K562 (cell line): Measurements from ENCODE around the gene IGSF21. TPM values are rescaled to one million over a fixed set of nuclear protein-coding genes. Genes with fewer than 3 reads are reported as not detected.

ENCODE experiments used
- ATAC-seq: fragments of 200-7000 bp; cut with Tn5 transposase; 3 replicates; pipeline ENCODE4 v1.9.1; 2020; ENCODE audit warnings: moderate library complexity
- BruUV-seq: library from RNA; stranded (reverse); fragments of 400-500 nt; replicated peaks from 2 replicates; lab custom pipeline; 2021; lab: Mats Ljungman, UMichigan
- CTCF ChIA-PET: fragments of 300-600 bp; formaldehyde crosslinking; extraction: SDS; loops from one replicate; lab custom pipeline; 2021; ENCODE audit warnings: low intra/inter-chr PET ratio; lab: Yijun Ruan, JAX
- POLR2A ChIA-PET: fragments of 300-600, 350-650 bp; sonication (Branson Sonifier 250); formaldehyde crosslinking; extraction: SDS; loops from one replicate; lab custom pipeline; 2021; ENCODE audit warnings: antibody characterized with exemption, inconsistent platforms; lab: Yijun Ruan, JAX
- DNase-seq, 4 experiments: peaks; one replicate each; pipeline versions ENCODE4 v3.0.0 to v3.0.0-alpha.2; 2011 to 2018; ENCODE audit warnings: low spot score in 3 of 4, mixed read lengths in 3 of 4; ENCODE audit errors: extremely low read depth in 1 of 4
- FAIRE-seq: peaks from 2 replicates; lab custom pipeline; 2011; peaks lifted over from hg19 to GRCh38; lab: Jason Lieb, UNC
- H2AFZ ChIP-seq: 2 replicates; pipeline ENCODE4 v1.6.0; 2011; ENCODE audit warnings: low read depth, low read length, control low read depth, inconsistent platforms
- H3K27ac ChIP-seq: fragments of 200-600 bp; 3 replicates; pipeline ENCODE4 v1.8.0; 2011; ENCODE audit warnings: low read depth, mild to moderate bottlenecking, control low read depth, inconsistent platforms, low read length, moderate library complexity, mixed read lengths; ENCODE audit errors: extremely low read depth
- H3K27me3 ChIP-seq, 2 experiments: fragments of 300-600 bp in 1 of 2; 2 replicates in 1 of 2; 3 replicates in 1 of 2; pipeline versions ENCODE4 v1.6.0 to v1.8.0; 2011; ENCODE audit warnings: inconsistent platforms in 2 of 2, low read length in 2 of 2, mild to moderate bottlenecking in 1 of 2, mixed read lengths in 1 of 2, moderate library complexity in 1 of 2; ENCODE audit not compliant: control insufficient read depth in 2 of 2, insufficient read depth in 2 of 2
- H3K36me3 ChIP-seq: fragments of 300-600 bp; 3 replicates; pipeline ENCODE4 v1.8.0; 2011; ENCODE audit warnings: mild to moderate bottlenecking, low read length, inconsistent platforms; ENCODE audit not compliant: control insufficient read depth, insufficient read depth
- H3K4me1 ChIP-seq, 2 experiments: fragments of 200-600 bp in 1 of 2; replicated peaks in 1 of 2; 2 replicates in 1 of 2; 3 replicates in 1 of 2; pipeline versions ENCODE4 v1.5.1 to v1.8.0; 2011; ENCODE audit warnings: inconsistent platforms in 2 of 2, low read length in 2 of 2, mild to moderate bottlenecking in 1 of 2, mixed read lengths in 1 of 2, moderate library complexity in 1 of 2; ENCODE audit not compliant: control insufficient read depth in 2 of 2, insufficient read depth in 2 of 2
- H3K4me2 ChIP-seq: 2 replicates; pipeline ENCODE4 v1.6.1; 2011; ENCODE audit warnings: low read length, control low read depth, inconsistent platforms, mixed read lengths; ENCODE audit not compliant: insufficient read depth
- H3K4me3 ChIP-seq: fragments of 200-600 bp; sonication (generic), shearing (Covaris generic); 2 replicates; pipeline ENCODE4 v1.5.1; 2016; ENCODE audit warnings: control low read depth, inconsistent platforms
- H3K79me2 ChIP-seq: fragments of 200-600 bp; 3 replicates; pipeline ENCODE4 v1.8.0; 2011; ENCODE audit warnings: low read length, inconsistent platforms; ENCODE audit not compliant: control insufficient read depth, insufficient read depth
- H3K9ac ChIP-seq, 2 experiments: 2 replicates each; pipeline versions ENCODE4 v1.6.0 to v1.6.1; 2011; ENCODE audit warnings: low read depth in 2 of 2, low read length in 2 of 2, control low read depth in 1 of 2, inconsistent platforms in 1 of 2, mild to moderate bottlenecking in 1 of 2, mixed read lengths in 1 of 2; ENCODE audit not compliant: insufficient read depth in 1 of 2
- H3K9me1 ChIP-seq: one replicate; pipeline ENCODE4 v1.6.0; 2011; ENCODE audit warnings: inconsistent platforms, mild to moderate bottlenecking, low read length, moderate library complexity; ENCODE audit not compliant: control insufficient read depth, insufficient read depth
- H3K9me3 ChIP-seq: replicated peaks from 2 replicates; pipeline ENCODE4 v1.5.1; 2011; ENCODE audit warnings: low read depth, low read length, inconsistent platforms; ENCODE audit not compliant: control insufficient read depth, insufficient read depth
- H4K20me1 ChIP-seq: replicated peaks from 2 replicates; pipeline ENCODE4 v1.6.1; 2011; ENCODE audit warnings: low read length, inconsistent platforms, mixed read lengths; ENCODE audit not compliant: control insufficient read depth, insufficient read depth
- CREM ChIP-seq: IDR thresholded peaks from 2 replicates; pipeline ENCODE4 v1.6.1; 2014; ENCODE audit warnings: antibody characterized with exemption, low read depth
- NCOA4 ChIP-seq: fragments of 450-650 bp; IDR thresholded peaks from 2 replicates; pipeline ENCODE4 v1.6.1; 2018; ENCODE audit warnings: mild to moderate bottlenecking; ENCODE audit not compliant: partially characterized antibody
- NFIC ChIP-seq: fragments of 450-650 bp; IDR thresholded peaks from 2 replicates; pipeline ENCODE4 v1.6.1; 2017; ENCODE audit warnings: mild to moderate bottlenecking, inconsistent platforms
- PRMT5 ChIP-seq: sonication (generic); formaldehyde crosslinking; IDR thresholded peaks from 2 replicates; pipeline ENCODE4 v1.5.0; 2020; ENCODE audit warnings: missing genetic modification reagents
- PYGO2 ChIP-seq: fragments of 450-650 bp; IDR thresholded peaks from 2 replicates; pipeline ENCODE4 v1.6.1; 2016; ENCODE audit warnings: mild to moderate bottlenecking, missing genetic modification characterization, moderate library complexity, missing compliant biosample characterization
- RBM34 ChIP-seq: fragments of 200-400 bp; formaldehyde crosslinking; IDR thresholded peaks from 2 replicates; pipeline ENCODE4 v1.6.1; 2018; ENCODE audit warnings: low read length, borderline replicate concordance; ENCODE audit not compliant: insufficient read depth
- SMARCA5 ChIP-seq: fragments of 450-650 bp; IDR thresholded peaks from 2 replicates; pipeline ENCODE4 v1.6.1; 2016
- SMC3 ChIP-seq: conservative IDR thresholded peaks from 2 replicates; pipeline ENCODE4 v1.6.1; 2011; ENCODE audit warnings: low read depth, low read length, improper control_type of control experiment; ENCODE audit not compliant: insufficient read depth
- SREBF1 ChIP-seq: fragments of 150-350 bp; IDR thresholded peaks from 2 replicates; pipeline ENCODE4 v1.6.1; 2014; ENCODE audit warnings: antibody characterized with exemption, low read depth, low read length, borderline replicate concordance
- TBL1XR1 ChIP-seq, 2 experiments: IDR thresholded peaks; 2 replicates each; pipeline ENCODE4 v1.6.1; 2012; ENCODE audit warnings: improper control_type of control experiment in 2 of 2, low read length in 2 of 2, mild to moderate bottlenecking in 1 of 2
- ZNF23 ChIP-seq: fragments of 250-450 bp; sonication (Bioruptor Pico); IDR thresholded peaks from 2 replicates; pipeline ENCODE4 v1.4.0; 2020; ENCODE audit warnings: mild to moderate bottlenecking
- ZNF354B ChIP-seq: fragments of 250-450 bp; sonication (Bioruptor Pico); IDR thresholded peaks from 2 replicates; pipeline ENCODE4 v1.4.0; 2020
- ZNF785 ChIP-seq: fragments of 250-450 bp; sonication (Bioruptor Pico); IDR thresholded peaks from 2 replicates; pipeline ENCODE4 v1.4.0; 2020; ENCODE audit warnings: mild to moderate bottlenecking
- ZZZ3 ChIP-seq: fragments of 450-650 bp; IDR thresholded peaks from 2 replicates; pipeline ENCODE4 v1.6.1; 2016; ENCODE audit warnings: antibody characterized with exemption, mild to moderate bottlenecking, moderate library complexity
- WGBS: fragments of 100-300 bp; shearing (Covaris generic); methylation state at CpG from one replicate; pipeline ENCODE4 v1.1.6; 2016; ENCODE audit warnings: low coverage, mixed read lengths; ENCODE audit not compliant: insufficient coverage; ENCODE audit errors: missing lambda C conversion rate; 5-methylcytosine and 5-hydroxymethylcytosine counted together
- in situ Hi-C: fragments of 300-500 bp; cut with MboI; formaldehyde crosslinking; loops from 4 replicates; pipeline ENCODE4 v1.15.0; 2018; ENCODE audit warnings: inconsistent platforms, mixed read lengths
- intact Hi-C: fragments of 100-400 bp; cut with micrococcal nuclease; formaldehyde crosslinking; loops from 2 replicates; pipeline ENCODE4 v1.14.2; 2022
- polyA plus RNA-seq, 8 experiments: library from polyadenylated mRNA; depleted of rRNA in 4 of 8; stranded (reverse) in 5 of 8; unstranded in 3 of 8; fragments of >200 nt; fragmentation: Nextera tagmentation in 2 of 8; fragmentation: Illumina TruSeq in 1 of 8; extraction: Ambion mirVana in 2 of 8; extraction: Trizol in 1 of 8; gene quantifications; 2 replicates each; pipeline versions ENCODE4 v1.2.1 to v1.2.3, GENCODE V29; 2011 to 2014; ENCODE audit warnings: inconsistent platforms in 1 of 8, missing spikeins in 1 of 8
- total RNA-seq, 7 experiments: library from RNA; depleted of rRNA in 6 of 7; stranded (reverse); fragments of >200 nt in 6 of 7; fragmentation: Illumina TruSeq in 2 of 7; extraction: Trizol in 2 of 7; gene quantifications; 2 replicates each; pipeline versions ENCODE4 v1.2.1 to v1.2.3, GENCODE V29; 2011 to 2021; ENCODE audit warnings: low replicate concordance in 1 of 7
- TF ChIP-seq, protein P1 (sequence below): IDR thresholded peaks from 2 replicates; pipeline ENCODE4 v1.6.1; 2014; ENCODE audit warnings: antibody characterized with exemption
- TF ChIP-seq, protein P2 (sequence below), 3 experiments: fragments of 200-800 bp in 1 of 3; fragments of 250-450 bp in 1 of 3; fragments of 450-650 bp in 1 of 3; sonication (Bioruptor Pico) in 1 of 3; sonication (Bioruptor generic) in 1 of 3; formaldehyde crosslinking in 1 of 3; IDR thresholded peaks; 2 replicates each; pipeline versions ENCODE4 v1.6.1 to v1.8.0; 2016 to 2022; ENCODE audit warnings: mild to moderate bottlenecking in 2 of 3, missing genetic modification characterization in 2 of 3, missing compliant biosample characterization in 1 of 3, moderate library complexity in 1 of 3
- TF ChIP-seq, protein P3 (sequence below), 2 experiments: fragments of 450-650 bp in 1 of 2; sonication (generic) in 1 of 2; formaldehyde crosslinking in 1 of 2; IDR thresholded peaks in 1 of 2; conservative IDR thresholded peaks in 1 of 2; 2 replicates each; pipeline versions ENCODE4 v1.6.1 to v1.8.1; 2016 to 2023; ENCODE audit warnings: mild to moderate bottlenecking in 2 of 2, moderate library complexity in 2 of 2, inconsistent platforms in 1 of 2, missing genetic modification reagents in 1 of 2

Gene IGSF21
- total and polyA plus RNA-seq, 9 of the 15 experiments (the other 6 are each of a cell fraction or from before 2014, with no cell fraction given): not detected

DNA sequence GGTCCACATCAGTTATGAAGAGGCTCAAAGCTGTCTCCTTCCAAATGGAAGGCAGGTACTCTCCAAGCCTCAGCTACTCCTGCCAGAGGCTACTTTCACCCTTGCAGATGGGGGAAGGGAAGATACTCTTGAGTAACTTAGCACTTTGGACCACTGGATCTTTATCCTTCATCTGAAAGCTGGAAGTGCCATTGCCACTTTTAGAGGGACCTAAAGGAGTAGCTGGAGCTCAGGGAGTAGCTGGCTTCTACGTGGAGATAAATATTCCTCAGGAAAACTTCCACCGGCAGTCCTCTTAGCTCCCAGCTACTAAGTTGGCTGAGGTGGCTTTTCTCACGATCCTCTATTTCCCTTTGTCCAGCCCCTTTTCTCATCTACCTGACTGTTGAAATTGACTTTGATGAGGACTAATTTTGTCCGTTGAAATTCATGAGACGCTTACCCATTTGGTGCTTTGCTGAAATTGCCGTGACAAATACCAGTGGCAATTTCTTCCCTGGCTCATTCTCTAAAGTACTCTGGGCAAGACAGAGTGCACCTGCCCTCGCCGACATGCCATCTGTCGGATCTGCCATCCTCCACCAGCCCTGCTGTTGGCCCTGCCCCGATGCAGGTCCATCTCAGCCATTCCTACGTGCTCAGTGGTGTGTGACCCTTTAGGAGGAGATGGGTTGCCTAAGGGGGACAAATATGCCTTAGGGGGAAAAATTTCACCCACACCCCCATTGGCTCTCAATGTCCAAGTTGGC lies 13.6 kb downstream of the IGSF21 start:
- DNase-seq: no peak
- Histone ChIP-seq H3K36me3 (no peaks in the 10 kb centered on the region), H2AFZ (no peak overlapping the region), H3K9ac (no peak overlapping the region), H3K9me1 (no peaks in the 10 kb centered on the region), H3K79me2 (no peaks in the 10 kb centered on the region), H3K27me3 (peaks cover 2 to 18% of the 10 kb centered on the region in 2 experiments; a peak in 3 of 5 replicates), H3K4me1 (no peaks in the 10 kb centered on the region), H3K4me3 (no peak overlapping the region), H3K27ac (no peak overlapping the region), H4K20me1 (no peaks in the 10 kb centered on the region; the same call in 1 of the 2 replicates), H3K9me3 (no peaks in the 10 kb centered on the region), H3K4me2 (no peak overlapping the region)
- ATAC-seq: no peak
- ChIA-PET CTCF (no interaction called here), POLR2A (interaction anchor here (0.7 kb wide), 1 partner anchor 9 kb away, joined by 3 read pairs; no protein-coding TSS in a partner anchor)
- FAIRE-seq: no peak
- in situ Hi-C loops: no loop called here
- no TSS peak for BruUV-seq
- 3% methylated on average over 11 of the region's 11 CpGs for WGBS
- intact Hi-C loops: no loop called here
- no peak for TF ChIP-seq TBL1XR1 (IDR thresholded peaks at IDR 0.05; ENCODE audit: low read length in 2 of 2)
- no peak for TF ChIP-seq NCOA4
- no peak for TF ChIP-seq ZNF354B (CRISPR knock-in tag)
- no peak for TF ChIP-seq SMC3
- no peak for TF ChIP-seq SMARCA5
- TF ChIP-seq PYGO2 (tag): no peak
- TF ChIP-seq, protein P1, sequence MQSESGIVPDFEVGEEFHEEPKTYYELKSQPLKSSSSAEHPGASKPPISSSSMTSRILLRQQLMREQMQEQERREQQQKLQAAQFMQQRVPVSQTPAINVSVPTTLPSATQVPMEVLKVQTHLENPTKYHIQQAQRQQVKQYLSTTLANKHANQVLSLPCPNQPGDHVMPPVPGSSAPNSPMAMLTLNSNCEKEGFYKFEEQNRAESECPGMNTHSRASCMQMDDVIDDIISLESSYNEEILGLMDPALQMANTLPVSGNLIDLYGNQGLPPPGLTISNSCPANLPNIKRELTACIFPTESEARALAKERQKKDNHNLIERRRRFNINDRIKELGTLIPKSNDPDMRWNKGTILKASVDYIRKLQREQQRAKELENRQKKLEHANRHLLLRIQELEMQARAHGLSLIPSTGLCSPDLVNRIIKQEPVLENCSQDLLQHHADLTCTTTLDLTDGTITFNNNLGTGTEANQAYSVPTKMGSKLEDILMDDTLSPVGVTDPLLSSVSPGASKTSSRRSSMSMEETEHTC: no peak
- TF ChIP-seq, protein P2, sequence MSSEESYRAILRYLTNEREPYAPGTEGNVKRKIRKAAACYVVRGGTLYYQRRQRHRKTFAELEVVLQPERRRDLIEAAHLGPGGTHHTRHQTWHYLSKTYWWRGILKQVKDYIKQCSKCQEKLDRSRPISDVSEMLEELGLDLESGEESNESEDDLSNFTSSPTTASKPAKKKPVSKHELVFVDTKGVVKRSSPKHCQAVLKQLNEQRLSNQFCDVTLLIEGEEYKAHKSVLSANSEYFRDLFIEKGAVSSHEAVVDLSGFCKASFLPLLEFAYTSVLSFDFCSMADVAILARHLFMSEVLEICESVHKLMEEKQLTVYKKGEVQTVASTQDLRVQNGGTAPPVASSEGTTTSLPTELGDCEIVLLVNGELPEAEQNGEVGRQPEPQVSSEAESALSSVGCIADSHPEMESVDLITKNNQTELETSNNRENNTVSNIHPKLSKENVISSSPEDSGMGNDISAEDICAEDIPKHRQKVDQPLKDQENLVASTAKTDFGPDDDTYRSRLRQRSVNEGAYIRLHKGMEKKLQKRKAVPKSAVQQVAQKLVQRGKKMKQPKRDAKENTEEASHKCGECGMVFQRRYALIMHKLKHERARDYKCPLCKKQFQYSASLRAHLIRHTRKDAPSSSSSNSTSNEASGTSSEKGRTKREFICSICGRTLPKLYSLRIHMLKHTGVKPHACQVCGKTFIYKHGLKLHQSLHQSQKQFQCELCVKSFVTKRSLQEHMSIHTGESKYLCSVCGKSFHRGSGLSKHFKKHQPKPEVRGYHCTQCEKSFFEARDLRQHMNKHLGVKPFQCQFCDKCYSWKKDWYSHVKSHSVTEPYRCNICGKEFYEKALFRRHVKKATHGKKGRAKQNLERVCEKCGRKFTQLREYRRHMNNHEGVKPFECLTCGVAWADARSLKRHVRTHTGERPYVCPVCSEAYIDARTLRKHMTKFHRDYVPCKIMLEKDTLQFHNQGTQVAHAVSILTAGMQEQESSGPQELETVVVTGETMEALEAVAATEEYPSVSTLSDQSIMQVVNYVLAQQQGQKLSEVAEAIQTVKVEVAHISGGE (CRISPR knock-in tag; IDR thresholded peaks at IDR 0.05): no peak
- TF ChIP-seq, protein P3, sequence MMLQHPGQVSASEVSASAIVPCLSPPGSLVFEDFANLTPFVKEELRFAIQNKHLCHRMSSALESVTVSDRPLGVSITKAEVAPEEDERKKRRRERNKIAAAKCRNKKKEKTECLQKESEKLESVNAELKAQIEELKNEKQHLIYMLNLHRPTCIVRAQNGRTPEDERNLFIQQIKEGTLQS (IDR thresholded peaks at IDR 0.05): no peak
- TF ChIP-seq, protein P3 (CRISPR knock-in tag; conservative IDR thresholded peaks at IDR 0.05): no peak
- TF ChIP-seq PRMT5: no peak
- TF ChIP-seq NFIC: no peak
- no peak for TF ChIP-seq ZNF785 (CRISPR knock-in tag)
- TF ChIP-seq SREBF1: no peak
- TF ChIP-seq RBM34: no peak
- no peak for TF ChIP-seq CREM
- no peak for TF ChIP-seq ZZZ3
- TF ChIP-seq ZNF23: no peak
